B cell (primary cell): ENCODE measurements around the gene PPP1R14B.

Source experiments
- CTCF ChIP-seq: fragments of 200-600 bp; IDR thresholded peaks from one replicate; pipeline ENCODE4 v1.8.0; 2022; ENCODE audit warnings: antibody characterized with exemption, mild to moderate bottlenecking
- EZH2 ChIP-seq: IDR thresholded peaks from 2 replicates; pipeline ENCODE4 v1.6.1; 2012; ENCODE audit warnings: borderline replicate concordance, low read depth, mild to moderate bottlenecking, moderate library complexity, low read length; ENCODE audit not compliant: insufficient read depth, poor library complexity, severe bottlenecking

GRCh38 chr11:64229090-64229743 is 17.5 kb downstream of the PPP1R14B start:
- no peak for TF ChIP-seq CTCF
- TF ChIP-seq EZH2, result no peak
